Ishikawa (cell line): Measurements from ENCODE around the gene MLKL.

Experiments used
- TCF12 ChIP-seq: IDR thresholded peaks from 2 replicates; pipeline ENCODE4 v1.6.1; 2012; ENCODE audit warnings: low read depth
- YY1 ChIP-seq: IDR thresholded peaks from 2 replicates; pipeline ENCODE4 v1.6.1; 2012; ENCODE audit warnings: low read depth
- TF ChIP-seq, protein P1 (sequence below): IDR thresholded peaks from 2 replicates; pipeline ENCODE4 v1.6.1; 2012; ENCODE audit warnings: low read depth, mild to moderate bottlenecking

DNA sequence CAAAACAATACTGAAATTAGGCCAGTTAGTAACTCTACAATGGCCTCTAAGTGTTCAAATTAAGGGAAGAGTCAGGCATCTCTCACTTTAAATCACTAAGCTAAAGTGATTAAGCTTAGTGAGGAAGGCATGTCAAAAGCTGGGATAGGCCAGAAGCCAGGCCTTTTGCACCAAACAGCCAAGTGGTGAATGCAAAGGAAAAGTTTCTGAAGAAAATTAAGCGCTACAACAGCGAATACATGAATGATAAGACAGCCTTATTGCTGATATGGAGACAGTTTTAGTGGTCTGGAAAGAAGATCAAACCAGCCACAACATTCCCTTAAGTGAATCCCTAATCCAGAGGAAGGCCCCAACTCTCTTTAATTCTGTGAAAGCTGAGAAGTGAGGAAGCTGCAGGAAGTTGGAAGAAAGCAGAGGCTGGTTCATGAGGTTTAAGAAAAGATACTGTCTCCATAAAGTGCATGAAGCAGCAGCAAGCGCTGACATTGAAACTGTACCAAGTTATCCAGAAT is 46.1 kb downstream of the MLKL start:
- TF ChIP-seq, protein P1, sequence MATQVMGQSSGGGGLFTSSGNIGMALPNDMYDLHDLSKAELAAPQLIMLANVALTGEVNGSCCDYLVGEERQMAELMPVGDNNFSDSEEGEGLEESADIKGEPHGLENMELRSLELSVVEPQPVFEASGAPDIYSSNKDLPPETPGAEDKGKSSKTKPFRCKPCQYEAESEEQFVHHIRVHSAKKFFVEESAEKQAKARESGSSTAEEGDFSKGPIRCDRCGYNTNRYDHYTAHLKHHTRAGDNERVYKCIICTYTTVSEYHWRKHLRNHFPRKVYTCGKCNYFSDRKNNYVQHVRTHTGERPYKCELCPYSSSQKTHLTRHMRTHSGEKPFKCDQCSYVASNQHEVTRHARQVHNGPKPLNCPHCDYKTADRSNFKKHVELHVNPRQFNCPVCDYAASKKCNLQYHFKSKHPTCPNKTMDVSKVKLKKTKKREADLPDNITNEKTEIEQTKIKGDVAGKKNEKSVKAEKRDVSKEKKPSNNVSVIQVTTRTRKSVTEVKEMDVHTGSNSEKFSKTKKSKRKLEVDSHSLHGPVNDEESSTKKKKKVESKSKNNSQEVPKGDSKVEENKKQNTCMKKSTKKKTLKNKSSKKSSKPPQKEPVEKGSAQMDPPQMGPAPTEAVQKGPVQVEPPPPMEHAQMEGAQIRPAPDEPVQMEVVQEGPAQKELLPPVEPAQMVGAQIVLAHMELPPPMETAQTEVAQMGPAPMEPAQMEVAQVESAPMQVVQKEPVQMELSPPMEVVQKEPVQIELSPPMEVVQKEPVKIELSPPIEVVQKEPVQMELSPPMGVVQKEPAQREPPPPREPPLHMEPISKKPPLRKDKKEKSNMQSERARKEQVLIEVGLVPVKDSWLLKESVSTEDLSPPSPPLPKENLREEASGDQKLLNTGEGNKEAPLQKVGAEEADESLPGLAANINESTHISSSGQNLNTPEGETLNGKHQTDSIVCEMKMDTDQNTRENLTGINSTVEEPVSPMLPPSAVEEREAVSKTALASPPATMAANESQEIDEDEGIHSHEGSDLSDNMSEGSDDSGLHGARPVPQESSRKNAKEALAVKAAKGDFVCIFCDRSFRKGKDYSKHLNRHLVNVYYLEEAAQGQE: no peak
- TF ChIP-seq YY1 (no peak), TCF12 (no peak)
